Glomerular visceral epithelial cell (primary cell): ENCODE results near the gene CCL4.
"Not testable (repeated sequence)": the region's sequence is repeated elsewhere in the genome, so short reads cannot be mapped to it uniquely, and the experiment has no call there.

ENCODE experiments used
- DNase-seq: peaks from one replicate; pipeline ENCODE4 v3.0.0-alpha.2; 2016; ENCODE audit errors: extremely low spot score

The CCL4 gene

GRCh38 chr17:36117505-36118382, 14.1 kb downstream of the CCL4 start:
- DNase-seq = no peak

GRCh38 chr17:36118477-36119353, 15.1 kb downstream of the CCL4 start:
- DNase-seq = no peak

GRCh38 chr17:36120221-36120620, 16.6 kb downstream of the CCL4 start:
- DNase-seq = no peak

- DNase-seq = not testable (repeated sequence)
Measured at GRCh38 chr17:36121099-36121498, 17.5 kb downstream of the CCL4 start.

- DNase-seq = no peak
Measured at GRCh38 chr17:36123431-36123830, 19.8 kb downstream of the CCL4 start.

- DNase-seq = no peak
Measured at GRCh38 chr17:36124879-36125824, 21.5 kb downstream of the CCL4 start.

- DNase-seq = no peak
Measured at GRCh38 chr17:36127199-36127893, 23.7 kb downstream of the CCL4 start.

GRCh38 chr17:36127911-36128310, 24.3 kb downstream of the CCL4 start:
- no peak for DNase-seq

GRCh38 chr17:36128411-36128978, 24.9 kb downstream of the CCL4 start:
- no peak for DNase-seq

GRCh38 chr17:36129616-36130015, 26.0 kb downstream of the CCL4 start:
- no peak for DNase-seq

- no peak for DNase-seq
Measured at GRCh38 chr17:36130346-36130745, 26.7 kb downstream of the CCL4 start.

GRCh38 chr17:36131421-36131820, 27.8 kb downstream of the CCL4 start:
- no peak for DNase-seq

GRCh38 chr17:36131931-36132330, 28.3 kb downstream of the CCL4 start:
- DNase-seq = no peak

- no peak for DNase-seq
Measured at GRCh38 chr17:36132421-36132831, 28.8 kb downstream of the CCL4 start.

GRCh38 chr17:36133602-36134236, 30.1 kb downstream of the CCL4 start:
- DNase-seq = no peak

- no peak for DNase-seq
Measured at GRCh38 chr17:36135465-36135864, 31.8 kb downstream of the CCL4 start.

- no peak for DNase-seq
Measured at GRCh38 chr17:36136036-36136435, 32.4 kb downstream of the CCL4 start.

- DNase-seq = no peak
Measured at GRCh38 chr17:36136439-36136838, 32.8 kb downstream of the CCL4 start.

GRCh38 chr17:36142235-36142634, 38.6 kb downstream of the CCL4 start:
- DNase-seq = no peak

- no peak for DNase-seq
Measured at GRCh38 chr17:36142806-36143205, 39.2 kb downstream of the CCL4 start.
